M059J (cell line): ENCODE measurements around the gene AGPAT1. TPM values are rescaled to one million over a fixed set of nuclear protein-coding genes. Genes with fewer than 3 reads are reported as not detected.

ENCODE experiments used
- total RNA-seq: library from RNA; depleted of rRNA; stranded (reverse); fragments of >200 nt; shearing (Covaris generic); gene quantifications from 2 replicates; pipeline ENCODE4 v1.2.3, GENCODE V29; 2014; rRNA removed

Gene AGPAT1
- total RNA-seq, 1 experiment from 2014 or later, result 120 TPM

Other genes with a start within 250 kb of the AGPAT1 start
- gene C2, start 248.4 kb downstream of the AGPAT1 start, total RNA-seq, result 2.9 and 3.3 TPM in 2 replicates
- 7.8 and 8.4 TPM in 2 replicates for gene CFB, start 230.0 kb downstream of the AGPAT1 start, total RNA-seq
- gene NELFE, start 217.1 kb downstream of the AGPAT1 start, total RNA-seq, result 201 and 228 TPM in 2 replicates
- 60.4 and 72.3 TPM in 2 replicates for gene SKIC2, start 216.9 kb downstream of the AGPAT1 start, total RNA-seq
- gene DXO, start 203.9 kb downstream of the AGPAT1 start, total RNA-seq, result 26.8 and 33.3 TPM in 2 replicates
- 4.1 and 5.6 TPM in 2 replicates for gene C4A, start 194.0 kb downstream of the AGPAT1 start, total RNA-seq
- gene C4B, start 161.3 kb downstream of the AGPAT1 start, total RNA-seq, result 3.0 and 3.1 TPM in 2 replicates
- gene CYP21A2, start 137.7 kb downstream of the AGPAT1 start, total RNA-seq, result not detected in 2 replicates
- gene TNXB, start 66.7 kb downstream of the AGPAT1 start, total RNA-seq, result 0.10 TPM in 1 of 2 replicates, not detected in the other
- 25.3 and 30.3 TPM in 2 replicates for gene ATF6B, start 47.8 kb downstream of the AGPAT1 start, total RNA-seq
- 10.2 and 14.5 TPM in 2 replicates for gene FKBPL, start 45.8 kb downstream of the AGPAT1 start, total RNA-seq
- 0.12 TPM in 1 of 2 replicates, not detected in the other for gene PRRT1, start 24.1 kb downstream of the AGPAT1 start, total RNA-seq
- 11.3 and 12.3 TPM in 2 replicates for gene PPT2, start 21.9 kb downstream of the AGPAT1 start, total RNA-seq
- gene EGFL8, start 11.5 kb downstream of the AGPAT1 start, total RNA-seq, result 0.89 and 1.6 TPM in 2 replicates
- 158 and 159 TPM in 2 replicates for gene RNF5, start 2.3 kb upstream of the AGPAT1 start, total RNA-seq
- gene AGER, start 8.2 kb upstream of the AGPAT1 start, total RNA-seq, result 0.07 and 0.15 TPM in 2 replicates
- gene PBX2, start 14.1 kb upstream of the AGPAT1 start, total RNA-seq, result 20.3 and 29.8 TPM in 2 replicates
- 12.9 and 13.9 TPM in 2 replicates for gene GPSM3, start 16.6 kb upstream of the AGPAT1 start, total RNA-seq
- 1.7 and 2.2 TPM in 2 replicates for gene NOTCH4, start 48.0 kb upstream of the AGPAT1 start, total RNA-seq
- gene TSBP1, start 195.8 kb upstream of the AGPAT1 start, total RNA-seq, result not detected in 2 replicates
- gene BTNL2, start 231.1 kb upstream of the AGPAT1 start, total RNA-seq, result not detected in 2 replicates